ENCODE data around the gene FAM53B.

The FAM53B gene

DNA sequence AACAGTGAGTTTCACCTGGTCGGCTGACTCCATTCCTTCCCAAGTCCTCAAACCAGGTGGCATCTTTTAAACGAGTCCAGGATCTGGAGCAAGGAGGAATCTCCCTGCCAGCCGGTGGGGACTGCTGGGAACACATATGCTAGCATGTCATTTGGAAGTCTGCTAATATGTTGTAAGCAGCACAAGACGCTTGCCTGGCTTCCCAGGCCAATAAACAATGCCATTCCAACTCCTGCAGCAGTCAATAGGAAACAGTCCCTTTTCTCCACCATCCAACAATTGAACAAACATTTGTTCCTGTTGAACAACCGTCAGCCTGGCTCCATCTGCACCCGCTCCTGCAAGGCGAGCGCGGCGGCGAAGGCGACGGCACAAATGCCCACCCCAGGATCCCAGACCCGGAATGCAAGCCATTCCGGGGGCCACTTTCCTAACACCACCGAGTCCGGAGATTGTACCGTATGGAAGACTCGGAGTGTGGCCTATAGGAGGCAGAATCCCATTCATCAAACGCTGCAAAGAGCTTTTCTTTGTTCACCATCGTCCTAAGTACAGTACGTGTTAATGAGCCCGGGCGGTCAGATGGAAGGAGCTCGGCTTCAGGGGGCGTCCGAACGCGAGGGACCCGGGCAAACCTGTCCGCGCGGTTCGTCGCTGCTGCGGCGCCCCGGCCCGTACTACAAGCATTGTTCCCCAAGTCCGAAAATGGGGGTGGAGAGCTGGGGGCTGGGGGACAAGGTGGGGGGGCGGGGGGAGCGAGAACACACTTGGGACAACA, 1.6 kb downstream of the FAM53B start:
- no peak for DNase-seq (ENCODE audit: low read depth)
- TF ChIP-seq, protein P1, sequence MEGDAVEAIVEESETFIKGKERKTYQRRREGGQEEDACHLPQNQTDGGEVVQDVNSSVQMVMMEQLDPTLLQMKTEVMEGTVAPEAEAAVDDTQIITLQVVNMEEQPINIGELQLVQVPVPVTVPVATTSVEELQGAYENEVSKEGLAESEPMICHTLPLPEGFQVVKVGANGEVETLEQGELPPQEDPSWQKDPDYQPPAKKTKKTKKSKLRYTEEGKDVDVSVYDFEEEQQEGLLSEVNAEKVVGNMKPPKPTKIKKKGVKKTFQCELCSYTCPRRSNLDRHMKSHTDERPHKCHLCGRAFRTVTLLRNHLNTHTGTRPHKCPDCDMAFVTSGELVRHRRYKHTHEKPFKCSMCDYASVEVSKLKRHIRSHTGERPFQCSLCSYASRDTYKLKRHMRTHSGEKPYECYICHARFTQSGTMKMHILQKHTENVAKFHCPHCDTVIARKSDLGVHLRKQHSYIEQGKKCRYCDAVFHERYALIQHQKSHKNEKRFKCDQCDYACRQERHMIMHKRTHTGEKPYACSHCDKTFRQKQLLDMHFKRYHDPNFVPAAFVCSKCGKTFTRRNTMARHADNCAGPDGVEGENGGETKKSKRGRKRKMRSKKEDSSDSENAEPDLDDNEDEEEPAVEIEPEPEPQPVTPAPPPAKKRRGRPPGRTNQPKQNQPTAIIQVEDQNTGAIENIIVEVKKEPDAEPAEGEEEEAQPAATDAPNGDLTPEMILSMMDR (IDR thresholded peaks at IDR 0.05; ENCODE audit: low read depth, low read length, missing control alignments) = peak; percentile 19

DNA sequence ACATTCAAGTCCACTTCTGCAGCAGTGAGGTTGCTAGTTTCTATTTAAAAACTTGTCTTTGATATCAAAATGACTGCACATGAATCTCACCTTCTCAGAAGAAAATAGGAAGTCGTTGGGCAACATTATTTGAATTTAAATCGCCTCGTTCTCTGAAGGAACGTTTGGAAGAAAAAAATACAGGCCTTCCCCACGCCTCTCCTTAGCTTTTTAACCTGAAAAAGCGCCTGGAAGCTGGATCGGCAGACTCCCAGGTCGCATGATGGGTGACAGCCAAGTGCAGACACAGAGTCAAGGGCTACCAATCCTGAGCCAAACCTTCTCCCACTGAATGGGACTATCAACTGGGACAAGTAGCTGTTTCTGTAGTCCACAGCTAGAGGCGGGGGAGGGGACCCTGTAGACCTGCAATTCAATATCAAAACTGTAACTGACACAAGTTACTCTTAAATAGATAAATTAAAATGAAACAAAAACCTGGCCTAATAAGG, 2.2 kb downstream of the FAM53B start:
- DNase-seq (ENCODE audit: low read depth) = no peak
- peak overlapping the region; percentile 84 for H3K4me3 ChIP-seq (ENCODE audit: low read depth, low read length)
- TF ChIP-seq, protein P1 (IDR thresholded peaks at IDR 0.05; ENCODE audit: low read depth, low read length, missing control alignments) = no peak

More for the DNA sequence above, 1.6 kb downstream of the FAM53B start:
- peak overlapping the region; percentile 84 for H3K4me3 ChIP-seq (ENCODE audit: low read depth, low read length)

DNA sequence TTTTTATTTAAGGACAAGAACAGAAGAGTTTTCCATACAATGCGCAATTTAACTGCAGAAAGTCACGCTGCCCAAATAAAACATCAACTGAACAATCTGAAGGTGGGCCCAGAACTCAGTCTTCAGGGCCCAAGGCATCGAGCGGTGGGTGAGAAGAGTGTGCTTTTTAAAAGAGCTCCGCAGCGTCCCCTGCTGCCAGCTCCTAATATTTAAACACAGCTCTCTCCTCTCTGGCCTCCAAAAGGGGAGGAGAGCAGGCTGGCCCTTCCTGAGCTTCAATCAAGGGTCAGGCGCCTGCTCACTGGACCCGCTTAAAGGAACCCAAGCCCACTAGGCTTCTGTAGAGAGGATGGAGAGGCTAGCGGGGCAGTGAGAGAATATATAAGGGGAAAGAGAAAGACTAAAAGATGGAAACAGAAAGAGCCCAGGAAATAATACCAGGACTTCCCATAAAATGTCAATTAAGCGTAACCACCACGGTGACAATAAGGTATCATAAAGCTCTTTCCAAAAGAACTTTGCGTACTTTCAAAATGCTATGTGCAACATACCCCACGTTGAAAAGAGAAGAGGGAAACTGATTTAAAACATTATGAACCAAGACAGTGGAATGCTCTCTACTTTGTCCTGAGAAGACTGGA, 2.8 kb downstream of the FAM53B start:
- TF ChIP-seq, protein P1 (IDR thresholded peaks at IDR 0.05; ENCODE audit: low read depth, low read length, missing control alignments) = peak; percentile 86
- H3K4me3 ChIP-seq (ENCODE audit: low read depth, low read length) = peak overlapping the region; percentile 84; the same call in 1 of the 2 replicates
- no peak for DNase-seq (ENCODE audit: low read depth)

DNA sequence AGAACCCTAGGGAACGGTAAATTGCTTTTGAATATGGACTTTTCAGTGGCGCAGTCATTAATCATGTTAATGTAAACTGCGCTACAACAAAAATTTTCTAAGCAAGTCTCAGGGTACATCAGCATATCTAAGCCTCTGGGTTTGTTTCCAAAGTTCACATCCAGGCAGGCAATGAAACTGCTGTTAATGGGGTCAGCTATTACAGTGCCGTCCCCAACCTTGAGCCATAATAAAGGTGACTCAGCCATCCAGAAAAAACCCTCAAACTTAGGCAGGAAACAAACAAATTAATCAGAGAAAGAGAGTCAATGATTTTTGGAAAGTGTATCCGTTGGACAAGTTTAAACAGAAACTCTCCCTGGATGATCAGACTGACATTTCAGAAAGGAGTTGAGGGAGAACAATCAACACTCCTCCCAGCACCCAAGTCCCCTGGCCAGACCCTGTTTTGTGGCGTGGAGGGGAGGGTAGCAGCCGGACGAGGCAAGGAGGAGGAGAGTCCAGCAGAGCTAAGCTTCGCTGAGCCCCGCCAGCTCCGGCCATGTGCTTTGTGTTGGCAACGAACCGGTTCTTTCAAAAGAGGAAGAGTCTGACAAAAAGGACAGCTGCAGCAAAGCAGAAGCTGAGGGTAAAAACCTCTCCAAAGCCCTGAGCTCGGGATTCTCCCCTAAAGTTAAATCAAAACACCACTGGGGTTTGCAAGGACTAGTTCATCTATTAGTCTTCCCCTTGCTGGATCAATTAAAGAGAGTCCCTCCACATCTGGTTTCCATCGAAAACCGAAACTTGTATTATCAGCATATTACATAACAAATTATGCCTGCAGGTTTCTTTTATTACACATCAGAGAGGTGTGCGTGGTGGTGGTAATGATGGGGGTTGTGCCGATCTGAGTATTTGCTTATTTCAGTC, 3.6 kb downstream of the FAM53B start:
- TF ChIP-seq, protein P1 (IDR thresholded peaks at IDR 0.05; ENCODE audit: low read depth, low read length, missing control alignments) = no peak
- no peak for DNase-seq (ENCODE audit: low read depth)
- H3K4me3 ChIP-seq (ENCODE audit: low read depth, low read length) = peak overlapping the region; percentile 84; the same call in 1 of the 2 replicates

DNA sequence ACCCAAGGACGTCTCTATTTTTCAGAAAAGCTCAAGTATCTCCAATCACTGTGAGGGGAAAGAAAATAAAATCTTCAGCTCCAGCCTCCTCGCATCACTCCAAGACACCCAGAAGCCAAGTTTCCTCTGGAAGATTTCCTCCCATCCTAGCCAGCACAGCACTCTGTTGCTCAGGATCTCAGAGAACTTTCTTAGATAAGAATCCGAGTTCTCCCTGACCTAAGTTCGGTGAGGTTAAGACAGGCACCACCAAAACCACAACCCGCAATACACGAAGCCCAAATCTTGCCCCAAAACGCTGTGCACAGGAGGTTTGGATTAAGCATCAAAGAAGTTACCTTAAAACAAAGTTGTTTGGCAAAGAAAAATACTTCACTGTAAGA, 4.2 kb downstream of the FAM53B start:
- peak overlapping the region; percentile 84; the same call in 1 of the 2 replicates for H3K4me3 ChIP-seq (ENCODE audit: low read depth, low read length)
- TF ChIP-seq, protein P1 (IDR thresholded peaks at IDR 0.05; ENCODE audit: low read depth, low read length, missing control alignments) = no peak
- no peak for DNase-seq (ENCODE audit: low read depth)

DNA sequence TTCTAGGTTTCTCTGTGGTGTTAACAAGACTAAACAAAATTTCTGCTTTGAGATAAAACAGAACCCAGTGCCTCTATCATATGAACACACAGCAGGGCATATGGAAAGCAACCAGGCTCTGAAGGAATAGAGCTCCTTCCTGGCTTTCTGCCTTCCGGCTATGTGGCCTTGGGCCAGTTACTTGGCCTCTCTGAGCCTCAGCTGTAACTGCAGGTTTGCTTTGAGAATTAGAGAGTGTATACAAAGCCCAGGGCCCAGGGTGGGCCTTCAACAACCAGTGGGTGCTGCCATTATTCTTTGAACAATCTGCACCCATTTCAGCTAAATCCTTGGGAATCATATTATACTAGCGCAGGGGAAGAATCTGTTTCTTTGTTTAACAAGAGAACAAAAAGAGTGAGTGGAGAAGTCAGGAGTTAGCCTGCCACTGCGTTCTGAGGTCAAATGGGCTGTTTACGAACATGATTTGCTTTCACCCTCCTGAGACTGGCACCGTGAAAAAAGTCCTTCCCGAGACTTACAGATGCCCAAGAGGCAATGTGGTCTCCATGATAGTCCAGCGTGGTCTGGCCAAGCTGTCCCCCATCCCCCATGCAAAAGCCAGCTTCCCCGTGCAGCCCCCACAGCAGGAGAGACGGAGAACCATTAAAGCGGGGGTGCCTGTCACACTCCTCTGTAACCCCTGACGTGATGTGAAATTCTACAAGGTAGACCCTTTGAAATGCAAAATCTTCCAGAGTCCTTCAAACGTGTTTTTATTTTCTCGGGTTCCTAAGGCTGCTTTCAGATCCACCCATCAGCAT, 4.9 kb downstream of the FAM53B start:
- 0 out of 2 replicates have a peak overlapping the region, but pooled peaks have one; percentile 17 for H3K4me3 ChIP-seq (ENCODE audit: low read depth, low read length)

More for the DNA sequence above, 4.9 kb downstream of the FAM53B start:
- no peak for DNase-seq (ENCODE audit: low read depth)
- TF ChIP-seq, protein P1 (IDR thresholded peaks at IDR 0.05; ENCODE audit: low read depth, low read length, missing control alignments) = no peak

All from GM12864 (cell line).